SHP77 (cell line): ENCODE results near the gene RBM10.

Experiments
- DNase-seq, 2 experiments: peaks; one replicate each; lab custom pipeline; 2025; lab: John Stamatoyannopoulos, UW

The RBM10 gene

DNA sequence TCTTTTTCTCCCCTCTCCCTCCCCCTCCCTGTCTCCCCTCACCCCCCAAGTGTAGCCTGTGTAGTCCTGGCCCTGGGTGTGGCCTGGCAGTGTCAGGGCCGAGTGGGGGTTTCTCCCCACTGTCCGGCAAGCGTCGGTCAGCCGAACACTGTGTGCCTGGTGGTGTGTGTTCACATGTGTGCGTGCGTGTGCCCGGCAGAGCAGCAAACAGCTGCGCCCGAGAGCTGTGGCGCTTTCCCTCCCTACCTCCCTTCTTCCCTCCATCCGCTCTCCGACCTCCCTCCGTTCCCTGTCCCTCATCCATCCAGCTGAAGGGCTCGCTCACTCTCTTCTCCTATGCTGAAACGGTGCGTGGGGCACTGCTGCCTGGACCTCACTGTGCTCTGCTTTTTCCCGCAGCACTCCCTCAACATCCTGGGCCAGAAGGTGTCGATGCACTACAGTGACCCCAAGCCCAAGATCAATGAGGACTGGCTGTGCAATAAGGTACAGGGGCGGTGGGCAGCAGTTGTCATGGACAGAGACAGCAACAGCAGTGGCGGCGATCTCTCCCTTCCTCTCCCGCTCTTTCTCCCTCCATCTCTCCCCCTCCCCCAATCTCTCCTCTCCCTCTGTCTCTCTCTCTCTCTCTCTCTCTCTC, 31.2 kb downstream of the RBM10 start:
- DNase-seq, result no peak

DNA sequence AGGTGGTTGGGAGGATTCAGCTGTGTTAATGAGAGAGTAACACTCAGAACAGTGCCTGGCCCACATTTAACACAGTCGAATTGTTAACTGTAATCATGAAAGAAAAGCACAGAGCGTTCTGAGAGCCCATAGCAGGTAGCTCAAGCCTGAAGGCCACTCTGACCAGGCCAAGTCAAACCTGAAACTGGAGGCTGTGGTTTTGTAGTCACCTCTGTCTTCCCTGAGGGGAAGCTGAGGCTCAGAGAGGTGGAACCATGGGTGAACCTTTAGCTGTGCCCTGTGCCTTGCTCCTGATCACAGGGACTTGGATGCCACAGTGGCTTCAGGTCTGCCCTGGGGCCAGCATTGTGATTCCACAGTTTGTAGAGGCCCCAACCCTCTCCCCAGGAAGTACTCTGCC, 32.1 kb downstream of the RBM10 start:
- DNase-seq, result no peak

DNA sequence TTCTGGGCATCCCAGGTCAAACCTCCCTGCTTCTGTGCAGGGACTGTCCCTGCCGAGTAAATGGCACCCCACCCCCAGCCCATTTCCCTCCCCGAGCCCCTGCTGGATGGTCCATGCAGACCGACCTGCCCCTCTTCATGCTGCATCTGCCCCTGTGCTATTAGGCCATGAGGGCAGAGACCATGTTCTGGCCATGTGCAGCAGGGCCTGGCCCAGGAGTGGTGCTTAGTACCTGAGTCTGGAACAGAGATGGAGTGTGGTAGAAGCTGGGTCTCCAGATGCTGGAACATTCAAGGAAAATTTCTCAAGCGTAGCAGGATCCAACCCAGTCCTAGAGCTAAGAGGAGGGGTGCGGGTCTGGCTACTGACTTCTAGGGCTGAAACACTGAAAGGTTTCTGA, 33.3 kb downstream of the RBM10 start:
- DNase-seq, result no peak

DNA sequence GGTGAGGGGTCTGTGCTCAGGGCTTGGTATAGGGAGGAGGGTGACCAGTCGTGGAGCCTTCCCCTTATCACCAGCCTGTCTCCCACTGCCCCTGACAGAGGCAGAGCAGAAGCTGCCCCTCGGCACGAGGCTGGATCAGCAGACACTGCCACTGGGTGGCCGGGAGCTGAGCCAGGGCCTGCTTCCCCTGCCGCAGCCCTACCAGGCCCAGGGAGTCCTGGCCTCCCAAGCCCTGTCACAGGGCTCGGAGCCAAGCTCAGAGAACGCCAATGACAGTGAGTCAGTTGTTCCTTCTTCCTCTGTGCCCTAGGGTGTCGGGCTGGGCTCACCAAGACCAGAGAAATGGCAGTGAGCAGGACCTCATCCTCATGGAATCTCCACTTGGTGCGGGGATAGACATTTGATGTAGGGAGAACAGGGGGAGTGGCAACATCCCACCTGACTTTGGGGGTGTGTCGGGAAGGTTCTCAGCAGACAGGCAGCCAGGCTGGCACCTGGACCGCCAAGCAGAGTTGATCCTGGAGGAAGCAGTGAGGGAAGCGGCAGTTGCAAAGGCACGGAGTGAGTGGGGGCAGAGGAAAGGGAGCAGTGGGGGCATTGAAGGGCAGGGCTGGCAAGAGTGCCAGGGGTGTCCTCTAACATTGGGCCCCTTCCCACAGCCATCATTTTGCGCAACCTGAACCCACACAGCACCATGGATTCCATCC, 34.4 kb downstream of the RBM10 start:
- no peak for DNase-seq

DNA sequence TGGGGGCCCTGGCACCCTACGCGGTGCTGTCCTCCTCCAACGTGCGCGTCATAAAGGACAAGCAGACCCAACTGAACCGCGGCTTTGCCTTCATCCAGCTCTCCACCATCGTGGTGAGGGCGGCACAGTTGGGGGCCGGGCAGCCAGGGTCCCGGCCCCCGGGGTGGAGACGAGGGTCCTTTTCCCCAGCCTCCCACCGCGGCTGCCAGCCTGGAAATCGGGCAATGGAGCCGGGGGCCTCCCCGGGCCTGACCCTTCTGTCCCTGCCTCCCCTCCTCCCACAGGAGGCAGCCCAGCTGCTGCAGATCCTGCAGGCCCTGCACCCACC, 34.9 kb downstream of the RBM10 start:
- DNase-seq, result no peak

DNA sequence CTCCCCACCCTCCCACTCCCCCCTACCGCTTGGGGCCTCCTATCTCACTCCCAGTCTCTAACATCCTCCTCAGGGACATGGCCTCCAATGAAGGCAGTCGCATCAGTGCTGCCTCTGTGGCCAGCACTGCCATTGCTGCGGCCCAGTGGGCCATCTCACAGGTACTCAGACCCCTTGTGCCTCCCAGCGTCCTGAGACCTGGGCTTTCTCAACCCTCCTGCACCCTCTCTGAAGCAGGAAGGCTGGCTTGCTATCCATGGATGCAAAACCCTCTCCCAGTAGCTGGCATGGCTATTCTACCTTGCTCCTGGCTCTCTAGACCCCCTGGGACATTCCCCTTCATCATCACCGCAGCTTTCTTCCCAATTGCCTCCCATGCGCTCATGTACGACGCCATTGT, 35.3 kb downstream of the RBM10 start:
- DNase-seq, result no peak

DNA sequence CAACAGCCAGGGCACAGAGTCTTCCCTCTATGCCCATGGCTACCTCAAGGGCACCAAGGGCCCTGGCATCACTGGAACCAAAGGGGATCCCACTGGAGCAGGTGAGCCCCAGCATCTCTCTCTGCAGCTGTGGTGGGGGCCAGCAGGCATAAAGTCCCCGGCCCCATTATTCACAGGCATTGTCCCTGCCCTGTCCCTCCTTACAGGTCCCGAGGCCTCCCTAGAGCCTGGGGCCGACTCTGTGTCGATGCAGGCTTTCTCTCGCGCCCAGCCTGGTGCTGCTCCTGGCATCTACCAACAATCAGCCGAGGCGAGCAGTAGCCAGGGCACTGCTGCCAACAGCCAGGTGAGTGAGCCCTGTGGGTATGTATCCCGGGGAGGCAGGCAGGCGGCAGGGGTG, 36.3 kb downstream of the RBM10 start:
- no peak for DNase-seq

DNA sequence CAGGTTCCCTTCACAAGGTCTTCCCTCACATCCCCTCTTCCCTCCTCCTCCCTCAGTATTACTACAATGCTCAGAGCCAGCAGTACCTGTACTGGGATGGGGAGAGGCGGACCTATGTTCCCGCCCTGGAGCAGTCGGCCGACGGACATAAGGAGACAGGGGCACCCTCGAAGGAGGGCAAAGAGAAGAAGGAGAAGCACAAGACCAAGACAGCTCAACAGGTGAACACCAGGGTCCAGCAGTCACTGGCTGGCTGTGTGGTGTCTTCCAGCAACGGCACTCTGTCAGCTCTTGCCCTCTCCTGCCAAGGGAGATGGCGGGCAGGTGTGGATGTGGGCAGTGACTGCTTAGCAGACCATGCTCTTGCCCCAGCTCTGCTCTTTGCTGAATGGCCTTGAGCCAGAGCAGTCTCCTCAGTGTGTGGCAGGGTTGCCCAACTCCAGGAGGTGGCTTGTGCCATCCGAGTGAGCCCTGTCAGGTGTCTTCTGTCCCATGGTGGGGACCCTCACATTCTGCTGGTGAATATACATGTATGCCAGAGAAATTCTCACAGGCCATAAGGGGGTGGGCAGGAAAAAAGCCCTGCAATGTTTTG, 37.2 kb downstream of the RBM10 start:
- no peak for DNase-seq

DNA sequence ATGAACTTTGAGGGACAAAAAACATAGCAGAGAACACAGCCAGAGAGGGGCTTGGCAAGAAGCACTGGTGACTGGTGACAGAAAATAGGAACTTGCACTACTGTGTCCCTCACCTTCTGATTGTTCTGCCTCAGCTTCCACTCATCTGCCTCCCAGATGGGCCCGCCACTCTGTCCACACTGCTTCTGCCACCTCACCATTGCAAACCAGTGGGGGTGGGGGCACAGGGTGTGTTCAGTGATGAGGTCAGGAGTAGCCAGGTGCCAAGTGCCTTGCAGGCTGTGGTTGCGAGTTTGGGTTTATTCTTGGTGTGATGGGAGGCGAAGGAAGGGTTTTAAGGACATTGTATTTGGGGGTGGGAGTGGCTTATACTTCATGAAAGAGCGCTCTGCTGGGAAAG, 39.5 kb downstream of the RBM10 start:
- DNase-seq, result no peak

DNA sequence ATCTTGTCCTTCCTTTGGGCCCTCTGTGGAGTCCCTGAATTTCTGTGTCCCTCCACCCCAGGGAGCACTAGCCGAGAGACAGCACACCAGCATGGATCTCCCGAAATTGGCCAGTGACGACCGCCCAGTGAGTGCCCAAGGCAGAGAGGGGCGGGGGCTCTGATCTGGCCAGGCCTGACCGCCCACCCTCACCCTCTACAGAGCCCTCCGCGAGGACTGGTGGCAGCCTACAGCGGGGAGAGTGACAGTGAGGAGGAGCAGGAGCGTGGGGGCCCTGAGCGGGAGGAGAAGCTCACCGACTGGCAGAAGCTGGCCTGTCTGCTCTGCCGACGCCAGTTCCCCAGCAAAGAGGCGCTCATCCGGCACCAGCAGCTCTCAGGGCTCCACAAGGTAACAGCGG, 40.2 kb downstream of the RBM10 start:
- no peak for DNase-seq

DNA sequence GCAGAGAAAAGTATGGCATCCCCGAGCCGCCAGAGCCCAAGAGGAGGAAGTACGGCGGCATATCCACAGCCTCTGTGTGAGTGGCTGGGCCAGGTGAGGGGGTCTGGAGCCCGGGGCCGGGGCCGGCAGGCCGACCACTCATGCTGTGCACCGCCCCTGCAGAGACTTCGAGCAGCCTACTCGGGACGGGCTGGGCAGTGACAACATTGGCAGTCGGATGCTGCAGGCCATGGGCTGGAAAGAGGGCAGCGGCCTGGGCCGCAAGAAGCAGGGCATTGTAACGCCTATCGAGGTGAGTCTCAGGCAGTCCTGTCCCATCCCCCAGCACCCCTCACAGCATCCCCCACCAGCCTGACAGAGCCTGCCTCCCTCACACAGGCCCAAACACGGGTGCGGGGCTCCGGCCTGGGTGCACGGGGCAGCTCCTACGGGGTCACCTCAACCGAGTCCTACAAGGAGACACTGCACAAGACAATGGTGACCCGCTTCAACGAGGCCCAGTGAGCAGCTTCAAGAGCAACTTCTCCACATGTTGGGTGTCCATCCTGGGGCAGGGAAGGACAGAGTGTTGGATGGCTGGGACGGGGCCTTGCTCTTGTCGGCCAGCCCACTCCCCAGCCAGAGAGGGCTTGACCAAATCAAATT, 41.2 kb downstream of the RBM10 start:
- DNase-seq, result no peak

DNA sequence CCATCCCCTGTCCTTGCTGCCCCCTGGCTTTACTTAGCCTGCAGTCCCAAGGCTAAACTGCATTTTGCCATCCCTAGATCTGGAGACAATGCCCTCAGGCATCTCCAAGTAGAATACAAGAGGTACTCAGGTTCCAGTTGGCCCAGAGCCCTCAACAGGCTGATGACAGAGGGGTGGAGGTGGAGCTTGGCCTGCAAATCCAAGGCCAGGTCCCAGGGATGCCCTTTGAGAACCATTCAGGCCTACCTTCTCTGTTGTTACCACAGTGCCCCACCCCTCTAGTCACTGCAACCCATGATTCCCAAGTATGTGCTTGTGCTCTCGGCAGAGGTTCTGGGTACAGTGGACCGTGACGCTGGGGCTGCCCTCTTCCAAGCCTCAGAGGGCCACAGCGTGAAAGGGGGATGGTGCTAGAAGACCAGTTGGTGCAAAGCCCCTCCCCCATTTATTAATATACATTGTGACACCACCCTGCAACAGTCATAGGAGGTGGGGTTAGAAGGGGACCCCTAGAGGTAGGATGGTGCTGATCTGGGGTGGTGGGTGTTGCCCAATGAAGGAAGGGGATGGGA, 42.2 kb downstream of the RBM10 start:
- no peak for DNase-seq

DNA sequence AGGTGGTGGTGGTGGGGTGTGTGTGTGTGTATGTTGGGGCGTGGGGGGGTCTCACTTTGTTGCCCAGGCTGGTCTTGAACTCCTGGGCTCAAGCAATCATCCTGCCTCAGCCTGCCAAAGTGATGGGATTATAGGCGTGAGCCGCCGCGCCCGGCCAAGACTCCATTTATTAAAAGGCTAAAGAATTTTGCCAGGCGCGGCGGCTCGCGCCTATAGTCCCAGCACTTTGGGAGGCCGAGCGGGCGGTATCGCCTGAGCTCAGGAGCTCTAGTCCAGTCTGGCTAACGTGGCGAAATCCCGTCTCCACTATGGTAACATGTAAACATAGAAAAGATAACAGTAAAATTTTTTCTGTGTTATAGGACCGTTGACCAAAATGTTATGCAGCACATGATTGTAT, 44.9 kb downstream of the RBM10 start:
- DNase-seq, result no peak

DNA sequence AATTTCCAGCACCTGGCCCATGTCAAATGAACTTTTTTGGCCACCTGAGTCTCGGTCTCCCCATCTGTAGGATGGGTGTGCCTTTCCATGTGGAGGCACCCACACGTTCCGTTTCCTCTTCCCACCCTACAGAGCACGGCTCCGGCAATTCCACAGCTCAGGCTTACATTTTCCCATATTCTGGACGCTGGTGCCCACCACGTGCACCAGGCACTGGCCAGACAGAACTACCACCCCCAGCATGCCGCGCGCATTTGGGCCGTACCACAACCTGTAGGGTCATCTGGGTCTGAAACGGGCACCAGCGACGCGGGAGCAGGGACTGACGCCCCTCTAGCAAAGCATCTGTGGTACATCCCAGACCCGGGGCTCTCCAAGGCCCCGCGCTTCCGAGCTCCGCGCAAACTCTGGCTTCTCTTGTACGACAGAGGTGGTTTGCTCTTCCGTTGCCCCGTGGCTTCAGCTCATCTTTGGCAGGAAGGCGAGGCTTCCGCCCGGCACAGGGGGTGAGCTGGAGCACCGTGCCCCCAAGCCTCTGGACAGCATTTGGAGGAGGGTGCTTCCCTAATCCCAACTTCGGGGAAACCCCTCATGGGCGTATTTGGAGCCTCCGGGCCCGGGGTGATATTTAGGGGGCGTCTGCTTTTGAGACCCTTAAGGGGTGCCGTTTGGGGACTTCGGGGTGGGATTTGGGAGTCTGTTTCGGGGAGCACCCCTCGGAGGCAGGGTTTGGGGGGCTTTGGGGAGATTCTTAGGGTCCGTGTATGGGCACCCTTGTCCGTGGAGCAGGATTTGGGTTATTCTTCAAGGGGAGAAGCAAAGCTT, 45.6 kb downstream of the RBM10 start:
- peak; percentile 83 to 89 for DNase-seq

DNA sequence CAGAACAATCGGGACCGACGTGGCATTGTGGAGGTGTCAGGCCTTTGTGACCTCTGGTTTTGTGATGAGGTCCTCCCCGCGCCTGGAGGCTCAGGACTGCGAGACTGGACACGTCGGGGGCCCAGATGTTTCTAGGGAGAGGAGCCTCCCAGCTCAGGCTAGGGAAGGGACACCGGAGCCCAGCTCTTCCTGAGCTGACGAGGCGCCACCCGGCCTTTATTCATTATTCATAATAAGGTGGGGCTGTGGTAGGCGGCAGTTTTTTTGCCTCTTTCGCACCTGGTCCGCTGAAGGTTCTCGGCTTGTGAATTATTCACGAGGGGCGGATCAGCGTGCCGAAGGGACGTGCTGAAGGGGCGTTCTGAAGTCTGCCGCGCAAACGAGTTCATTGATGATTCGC, 46.3 kb downstream of the RBM10 start:
- DNase-seq, result peak; percentile 34

DNA sequence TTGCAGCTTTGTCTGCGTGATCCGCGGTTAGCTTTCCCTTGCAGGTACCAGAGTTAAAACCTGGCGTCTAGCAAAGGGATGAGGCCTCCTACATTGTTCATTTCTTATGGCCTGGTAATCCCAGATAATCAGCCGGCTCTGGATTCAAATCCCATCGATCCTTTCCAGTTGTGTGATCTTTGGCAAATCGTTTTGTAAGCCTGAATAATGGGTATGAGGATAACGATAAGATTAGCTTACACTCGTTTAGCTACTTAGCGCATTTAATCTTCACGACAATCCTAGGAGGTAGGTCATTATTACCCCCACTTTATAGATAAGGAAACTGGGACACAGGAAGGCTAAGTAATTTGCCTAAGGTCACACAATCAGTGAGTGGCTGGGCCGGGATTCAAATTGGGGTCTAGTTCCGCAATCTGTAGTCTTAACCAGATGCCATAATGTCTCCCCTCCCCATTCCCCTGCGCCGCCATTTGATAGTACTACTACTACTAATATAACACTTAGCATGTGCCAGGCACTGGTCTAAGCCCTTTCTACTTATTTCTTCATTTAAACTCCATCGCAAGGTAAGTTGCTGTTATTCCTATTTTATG, 46.9 kb downstream of the RBM10 start:
- DNase-seq, result no peak

DNA sequence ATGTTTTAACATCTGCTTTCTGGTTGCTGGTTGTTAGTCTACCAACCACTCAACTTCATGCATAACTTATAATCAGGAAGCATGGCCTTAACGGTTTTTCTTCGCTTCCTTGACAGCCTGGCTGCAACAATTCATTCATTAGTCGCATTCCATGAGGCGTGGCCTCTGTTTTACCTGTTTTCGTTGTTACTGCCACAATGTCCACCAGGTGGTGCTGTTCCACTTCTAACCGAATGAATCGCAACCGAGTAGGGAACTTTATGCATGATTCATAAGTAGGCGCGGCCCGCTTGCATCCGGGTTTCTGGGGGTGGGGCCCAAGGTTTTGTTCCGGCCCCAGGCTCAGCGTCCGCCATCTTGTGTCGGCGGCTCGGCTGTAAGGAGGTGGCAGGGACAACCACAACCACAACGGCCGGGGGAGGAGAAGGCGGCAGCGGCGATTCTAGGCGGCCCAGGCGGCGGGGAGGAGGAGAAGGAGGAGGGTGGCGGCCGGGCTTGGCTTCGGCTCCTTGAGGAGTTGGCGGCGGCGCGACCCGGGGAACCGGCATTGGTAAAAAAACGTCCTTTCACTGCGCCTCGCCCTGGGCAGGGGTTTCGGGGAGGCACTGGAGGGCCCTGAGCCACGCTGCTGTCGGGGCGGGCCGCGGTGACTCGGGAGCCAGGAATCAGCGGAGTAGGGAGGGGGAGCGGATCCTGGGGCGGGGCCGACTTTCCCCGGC, 48.6 kb downstream of the RBM10 start, which contains the start of gene UBA1:
Gene UBA1 (plus strand): TSS at position 355 of the 719 bp plus-strand sequence. CDS start 4,974 bp downstream, outside the sequence.
- peak; percentile 80 to 82 for DNase-seq

DNA sequence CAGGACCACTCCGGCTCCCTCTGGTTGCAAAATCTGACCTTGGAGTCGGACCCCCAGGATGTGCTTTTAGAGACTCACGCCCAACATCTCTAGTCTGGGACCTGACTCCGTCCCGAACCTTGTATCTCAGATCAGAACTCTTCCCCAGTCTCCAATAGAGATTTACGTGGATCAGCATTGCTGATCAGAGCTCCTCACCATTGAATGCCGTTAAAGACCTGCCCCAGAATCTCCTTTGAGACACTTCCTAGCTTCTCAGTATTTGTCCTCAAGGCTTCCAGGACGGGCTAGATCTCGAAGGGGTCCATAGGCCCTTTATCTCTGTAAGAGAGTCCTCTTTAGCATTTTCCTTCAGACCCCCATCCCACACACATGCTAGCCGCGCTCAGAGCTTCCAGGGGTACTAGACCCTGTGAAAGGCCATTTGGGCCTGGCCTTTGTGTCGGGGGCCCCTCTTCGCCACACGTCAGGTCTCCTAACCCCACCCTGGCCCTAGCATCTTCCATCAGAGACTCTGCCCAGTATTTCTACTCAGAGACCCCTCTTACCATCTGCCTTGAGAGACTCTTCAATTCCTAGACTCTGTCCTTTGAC, 49.3 kb downstream of the RBM10 start:
- DNase-seq, result no peak

DNA sequence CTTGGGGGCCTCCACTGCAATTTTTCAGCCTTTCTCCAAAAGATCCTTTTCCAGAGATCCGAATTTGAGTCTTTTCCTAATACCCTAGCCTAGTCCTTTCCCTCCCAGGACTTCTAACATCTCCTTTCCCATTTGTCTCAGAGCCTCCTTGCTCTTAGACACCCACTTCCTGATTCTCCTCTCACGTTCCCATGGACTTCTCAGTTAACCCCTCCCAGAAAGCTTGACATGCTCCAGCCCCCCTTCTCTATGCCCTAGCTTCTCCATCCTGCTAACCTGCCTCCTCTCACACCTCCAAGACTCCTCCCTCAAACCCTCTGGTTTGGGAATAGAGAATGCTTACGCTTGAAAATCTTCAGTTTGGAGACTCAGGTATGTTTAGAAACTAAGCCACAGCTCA, 51.1 kb downstream of the RBM10 start:
- no peak for DNase-seq

DNA sequence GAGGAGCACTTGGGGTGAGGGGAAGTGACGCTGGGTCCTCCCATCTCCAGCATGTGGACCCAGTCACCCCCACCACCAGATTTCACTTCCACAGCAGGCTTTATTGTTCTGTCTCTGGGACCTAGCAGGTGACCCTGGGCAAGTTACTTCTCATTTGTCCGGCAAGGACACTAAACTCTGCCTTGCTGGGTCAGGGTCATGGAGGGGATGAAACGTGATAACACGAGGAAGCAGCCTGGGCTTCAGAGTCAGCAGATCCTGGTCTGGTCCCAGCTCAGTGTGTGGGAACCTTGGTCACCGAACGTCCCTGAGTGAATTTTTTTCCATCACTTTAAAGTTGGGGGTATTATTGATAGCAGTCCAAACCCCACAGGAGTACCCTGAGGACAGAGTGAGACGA, 52.5 kb downstream of the RBM10 start:
- DNase-seq, result no peak
